ENCODE measurements around the gene RFC2.
A peak's percentile ranks its signal among the peaks of the same experiment; 100 is the strongest.

The RFC2 gene

GRCh38 chr7:74275401-74275881 is 21.2 kb upstream of the RFC2 start:
- Histone ChIP-seq H3K4me1 (peaks cover 12% of the 10 kb centered on the region), H3K9me3 (no peaks in the 10 kb centered on the region), H3K36me3 (no peaks in the 10 kb centered on the region), H3K27me3 (no peaks in the 10 kb centered on the region), H3K4me3 (ENCODE audit: low read depth, low read length) (no peak overlapping the region)
- TF ChIP-seq CTCF (IDR thresholded peaks at IDR 0.05; ENCODE audit: low read depth, low read length), result peak; percentile 79
- peak; percentile 64 for DNase-seq

GRCh38 chr7:74272305-74273038 is 18.3 kb upstream of the RFC2 start:
- H3K4me1 ChIP-seq, result peaks cover 8% of the 10 kb centered on the region
- H3K4me3 ChIP-seq (ENCODE audit: low read depth, low read length), result no peak overlapping the region
- DNase-seq, result peak; percentile 92

DNA sequence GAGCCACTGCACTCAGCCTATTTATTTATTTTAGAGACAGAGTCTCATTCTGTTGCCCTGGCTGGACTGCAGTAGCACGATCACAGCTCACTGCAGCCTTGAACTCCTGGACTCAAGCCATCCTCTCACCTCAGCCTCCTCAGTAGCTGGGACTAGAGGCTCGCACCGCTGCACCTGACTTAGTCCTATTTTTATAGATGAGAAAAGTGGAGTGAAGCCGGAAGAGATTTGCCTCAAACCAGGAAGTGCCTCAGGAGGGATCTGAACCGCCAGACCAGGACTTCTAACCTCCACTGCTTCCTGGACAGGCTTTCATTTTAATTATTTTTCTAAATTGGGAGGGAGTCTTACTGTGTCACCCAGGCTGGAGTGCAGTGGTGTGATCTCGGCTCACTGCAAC is 17.5 kb upstream of the RFC2 start:
- no peak for DNase-seq
- no peak overlapping the region for H3K4me3 ChIP-seq (ENCODE audit: low read depth, low read length)
- no peak for TF ChIP-seq CTCF (IDR thresholded peaks at IDR 0.05; ENCODE audit: low read depth, low read length)
- no peaks in the 10 kb centered on the region for H3K36me3 ChIP-seq
- H3K27me3 ChIP-seq, result no peaks in the 10 kb centered on the region
- H3K9me3 ChIP-seq, result no peaks in the 10 kb centered on the region
- H3K4me1 ChIP-seq, result peaks cover 8% of the 10 kb centered on the region

More at GRCh38 chr7:74272305-74273038, 18.3 kb upstream of the RFC2 start:
- no peaks in the 10 kb centered on the region for H3K9me3 ChIP-seq
- no peak for TF ChIP-seq CTCF (IDR thresholded peaks at IDR 0.05; ENCODE audit: low read depth, low read length)
- no peaks in the 10 kb centered on the region for H3K27me3 ChIP-seq
- H3K36me3 ChIP-seq, result no peaks in the 10 kb centered on the region

GRCh38 chr7:74269757-74270277 is 15.6 kb upstream of the RFC2 start:
- peak; percentile 65 for DNase-seq
- no peaks in the 10 kb centered on the region; the same call in 1 of the 2 replicates for H3K9me3 ChIP-seq
- no peaks in the 10 kb centered on the region for H3K36me3 ChIP-seq
- H3K4me1 ChIP-seq, result peaks cover 4% of the 10 kb centered on the region; the same call in 1 of the 2 replicates
- no peak for TF ChIP-seq CTCF (IDR thresholded peaks at IDR 0.05; ENCODE audit: low read depth, low read length)
- H3K4me3 ChIP-seq (ENCODE audit: low read depth, low read length), result peak overlapping the region; percentile 77
- H3K27me3 ChIP-seq, result no peaks in the 10 kb centered on the region

DNA sequence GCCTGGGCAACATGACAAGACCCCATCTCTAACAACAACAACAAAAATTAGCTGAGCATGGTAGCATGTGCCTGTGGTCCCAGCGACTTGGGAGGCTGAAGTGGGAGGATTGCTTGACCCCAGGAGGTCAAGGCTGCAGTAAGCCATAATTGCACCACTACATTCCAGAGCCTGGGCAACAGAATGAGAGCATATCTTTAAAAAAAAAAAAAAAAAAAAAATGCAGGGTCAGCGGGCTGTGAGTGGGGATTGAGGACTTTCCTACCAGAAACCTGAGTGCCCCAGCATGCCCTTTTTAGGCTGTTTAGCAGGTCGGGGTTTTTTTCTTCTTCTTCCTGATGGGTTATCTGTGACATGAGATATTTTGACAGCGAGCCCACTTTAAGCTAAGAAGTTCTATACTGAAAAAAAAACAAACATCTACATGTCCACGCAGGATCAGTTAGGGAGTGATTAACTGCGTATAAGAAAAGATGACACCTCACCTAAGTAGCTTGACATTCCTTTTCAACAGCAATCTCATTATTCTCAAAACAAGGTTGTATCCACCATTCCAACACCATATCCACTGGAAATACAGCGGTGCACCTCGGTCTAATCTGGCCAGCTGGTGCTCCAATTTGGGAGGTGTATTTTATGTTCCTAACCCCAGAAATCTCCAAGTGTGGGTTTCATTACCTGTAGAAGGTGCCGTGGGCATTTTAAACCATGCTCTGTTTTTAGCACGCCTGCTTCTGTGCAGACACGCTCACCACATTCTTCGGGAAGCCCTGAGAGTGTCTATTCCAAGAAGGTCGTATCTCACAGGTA is 13.8 kb upstream of the RFC2 start:
- H3K4me1 ChIP-seq, result peaks cover 4% of the 10 kb centered on the region; the same call in 1 of the 2 replicates

More for the DNA sequence above, 13.8 kb upstream of the RFC2 start:
- Histone ChIP-seq H3K36me3 (no peaks in the 10 kb centered on the region), H3K27me3 (no peaks in the 10 kb centered on the region), H3K4me3 (ENCODE audit: low read depth, low read length) (no peak overlapping the region), H3K9me3 (no peaks in the 10 kb centered on the region; the same call in 1 of the 2 replicates)
- no peak for DNase-seq
- no peak for TF ChIP-seq CTCF (IDR thresholded peaks at IDR 0.05; ENCODE audit: low read depth, low read length)
